Panc1 (cell line): ENCODE data around the gene TTC3. TPM values are rescaled to one million over a fixed set of nuclear protein-coding genes. Genes with fewer than 3 reads are reported as not detected.

Experiments
- ATAC-seq: fragments of 200-7000 bp; cut with Tn5 transposase; 2 replicates; pipeline ENCODE4 v1.9.1; 2020; ENCODE audit warnings: mild to moderate bottlenecking, moderate library complexity
- BruUV-seq: library from RNA; stranded (reverse); fragments of 400-500 nt; replicated peaks from 2 replicates; lab custom pipeline; 2021; lab: Mats Ljungman, UMichigan
- CTCF ChIA-PET: fragments of 300-600 bp; sonication (Branson Sonifier 250); formaldehyde crosslinking; loops from one replicate; lab custom pipeline; 2022; ENCODE audit warnings: antibody characterized with exemption; lab: Charles Lee
- POLR2A ChIA-PET: fragments of 300-600 bp; sonication (Branson Sonifier 250); formaldehyde crosslinking; loops from one replicate; lab custom pipeline; 2022; ENCODE audit warnings: antibody characterized with exemption; lab: Charles Lee
- DNase-seq: peaks from one replicate; pipeline ENCODE4 v3.0.0-alpha.2; 2010; ENCODE audit warnings: low read depth, low spot score
- H3K27ac ChIP-seq: 2 replicates; pipeline ENCODE4 v1.5.1; 2011; ENCODE audit warnings: mild to moderate bottlenecking, low read length, inconsistent platforms
- H3K27me3 ChIP-seq: fragments of 200-500 bp; sonication (Bioruptor generic); 2 replicates; pipeline ENCODE4 v1.6.0; 2014; ENCODE audit warnings: low read length, inconsistent platforms; ENCODE audit not compliant: control insufficient read depth, insufficient read depth
- H3K36me3 ChIP-seq: fragments of 200-500 bp; sonication (Bioruptor generic); 2 replicates; pipeline ENCODE4 v1.5.1; 2014; ENCODE audit warnings: inconsistent platforms, mild to moderate bottlenecking, low read length, moderate library complexity; ENCODE audit not compliant: control insufficient read depth, insufficient read depth
- H3K4me1 ChIP-seq: 2 replicates; pipeline ENCODE4 v1.5.1; 2011; ENCODE audit warnings: inconsistent platforms, mild to moderate bottlenecking, low read length, moderate library complexity; ENCODE audit not compliant: control insufficient read depth, insufficient read depth
- H3K4me3 ChIP-seq, 2 experiments: 2 replicates each; pipeline ENCODE4 v1.5.1; 2011 to 2012; ENCODE audit warnings: low read depth in 2 of 2, low read length in 2 of 2, mild to moderate bottlenecking in 2 of 2, inconsistent platforms in 1 of 2, moderate library complexity in 1 of 2
- H3K9me3 ChIP-seq: fragments of 200-500 bp; sonication (Bioruptor generic); 2 replicates; pipeline ENCODE4 v1.5.1; 2014; ENCODE audit warnings: low read depth, mild to moderate bottlenecking, inconsistent platforms, low read length, moderate library complexity; ENCODE audit not compliant: control insufficient read depth, insufficient read depth
- POLR2AphosphoS5 ChIP-seq: IDR thresholded peaks from 2 replicates; pipeline ENCODE4 v1.6.1; 2012; ENCODE audit warnings: mild to moderate bottlenecking, low read depth, low read length, moderate library complexity
- SIN3A ChIP-seq: IDR thresholded peaks from 2 replicates; pipeline ENCODE4 v1.6.1; 2012; ENCODE audit warnings: low read depth, mild to moderate bottlenecking, low read length, moderate library complexity, borderline replicate concordance; ENCODE audit not compliant: insufficient read depth
- TCF7L2 ChIP-seq: IDR thresholded peaks from 2 replicates; pipeline ENCODE4 v1.6.1; 2011; ENCODE audit warnings: mild to moderate bottlenecking, low read depth, low read length, inconsistent platforms
- in situ Hi-C: cut with HindIII; loops from 2 replicates; pipeline ENCODE4 v1.10.0; 2016; ENCODE audit warnings: low sequenced_read_pairs, low pct_unique_long_range_greater_than_20kb
- intact Hi-C: fragments of 100-400 bp; cut with micrococcal nuclease; formaldehyde crosslinking; loops from one replicate; pipeline ENCODE4 v1.10.0; 2022; ENCODE audit not compliant: unreplicated experiment
- total RNA-seq: library from RNA; stranded (reverse); gene quantifications from one replicate; pipeline ENCODE4 v1.2.1, GENCODE V29; 2021; ENCODE audit not compliant: unreplicated experiment
- TF ChIP-seq, protein P1 (sequence below): fragments of 450-650 bp; IDR thresholded peaks from 2 replicates; pipeline ENCODE4 v1.5.1; 2017; ENCODE audit warnings: mild to moderate bottlenecking
- TF ChIP-seq, protein P2 (sequence below), 2 experiments: IDR thresholded peaks; 2 replicates each; pipeline ENCODE4 v1.6.1; 2011 to 2012; ENCODE audit warnings: low read depth in 2 of 2, control low read depth in 1 of 2, low read length in 1 of 2, mild to moderate bottlenecking in 1 of 2, moderate library complexity in 1 of 2; ENCODE audit not compliant: insufficient read depth in 1 of 2

TTC3 gene
- total RNA-seq, 1 experiment from 2014 or later, result 83.0 TPM

- in situ Hi-C loops, result no loop called here
- ATAC-seq (no peak), DNase-seq (no peak)
- no peaks in the 10 kb centered on the region for H3K9me3 ChIP-seq
- POLR2A ChIA-PET, result no interaction called here
- intact Hi-C loops, result no loop called here
- H3K36me3 ChIP-seq, result no peaks in the 10 kb centered on the region; the same call in 1 of the 2 replicates
- CTCF ChIA-PET, result no interaction called here
- no peaks in the 10 kb centered on the region for H3K27me3 ChIP-seq
- TF ChIP-seq, protein P1, sequence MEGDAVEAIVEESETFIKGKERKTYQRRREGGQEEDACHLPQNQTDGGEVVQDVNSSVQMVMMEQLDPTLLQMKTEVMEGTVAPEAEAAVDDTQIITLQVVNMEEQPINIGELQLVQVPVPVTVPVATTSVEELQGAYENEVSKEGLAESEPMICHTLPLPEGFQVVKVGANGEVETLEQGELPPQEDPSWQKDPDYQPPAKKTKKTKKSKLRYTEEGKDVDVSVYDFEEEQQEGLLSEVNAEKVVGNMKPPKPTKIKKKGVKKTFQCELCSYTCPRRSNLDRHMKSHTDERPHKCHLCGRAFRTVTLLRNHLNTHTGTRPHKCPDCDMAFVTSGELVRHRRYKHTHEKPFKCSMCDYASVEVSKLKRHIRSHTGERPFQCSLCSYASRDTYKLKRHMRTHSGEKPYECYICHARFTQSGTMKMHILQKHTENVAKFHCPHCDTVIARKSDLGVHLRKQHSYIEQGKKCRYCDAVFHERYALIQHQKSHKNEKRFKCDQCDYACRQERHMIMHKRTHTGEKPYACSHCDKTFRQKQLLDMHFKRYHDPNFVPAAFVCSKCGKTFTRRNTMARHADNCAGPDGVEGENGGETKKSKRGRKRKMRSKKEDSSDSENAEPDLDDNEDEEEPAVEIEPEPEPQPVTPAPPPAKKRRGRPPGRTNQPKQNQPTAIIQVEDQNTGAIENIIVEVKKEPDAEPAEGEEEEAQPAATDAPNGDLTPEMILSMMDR, result no peak
- TF ChIP-seq TCF7L2 (no peak), POLR2AphosphoS5 (no peak), SIN3A (no peak)
- TF ChIP-seq, protein P2, sequence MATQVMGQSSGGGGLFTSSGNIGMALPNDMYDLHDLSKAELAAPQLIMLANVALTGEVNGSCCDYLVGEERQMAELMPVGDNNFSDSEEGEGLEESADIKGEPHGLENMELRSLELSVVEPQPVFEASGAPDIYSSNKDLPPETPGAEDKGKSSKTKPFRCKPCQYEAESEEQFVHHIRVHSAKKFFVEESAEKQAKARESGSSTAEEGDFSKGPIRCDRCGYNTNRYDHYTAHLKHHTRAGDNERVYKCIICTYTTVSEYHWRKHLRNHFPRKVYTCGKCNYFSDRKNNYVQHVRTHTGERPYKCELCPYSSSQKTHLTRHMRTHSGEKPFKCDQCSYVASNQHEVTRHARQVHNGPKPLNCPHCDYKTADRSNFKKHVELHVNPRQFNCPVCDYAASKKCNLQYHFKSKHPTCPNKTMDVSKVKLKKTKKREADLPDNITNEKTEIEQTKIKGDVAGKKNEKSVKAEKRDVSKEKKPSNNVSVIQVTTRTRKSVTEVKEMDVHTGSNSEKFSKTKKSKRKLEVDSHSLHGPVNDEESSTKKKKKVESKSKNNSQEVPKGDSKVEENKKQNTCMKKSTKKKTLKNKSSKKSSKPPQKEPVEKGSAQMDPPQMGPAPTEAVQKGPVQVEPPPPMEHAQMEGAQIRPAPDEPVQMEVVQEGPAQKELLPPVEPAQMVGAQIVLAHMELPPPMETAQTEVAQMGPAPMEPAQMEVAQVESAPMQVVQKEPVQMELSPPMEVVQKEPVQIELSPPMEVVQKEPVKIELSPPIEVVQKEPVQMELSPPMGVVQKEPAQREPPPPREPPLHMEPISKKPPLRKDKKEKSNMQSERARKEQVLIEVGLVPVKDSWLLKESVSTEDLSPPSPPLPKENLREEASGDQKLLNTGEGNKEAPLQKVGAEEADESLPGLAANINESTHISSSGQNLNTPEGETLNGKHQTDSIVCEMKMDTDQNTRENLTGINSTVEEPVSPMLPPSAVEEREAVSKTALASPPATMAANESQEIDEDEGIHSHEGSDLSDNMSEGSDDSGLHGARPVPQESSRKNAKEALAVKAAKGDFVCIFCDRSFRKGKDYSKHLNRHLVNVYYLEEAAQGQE (IDR thresholded peaks at IDR 0.05; ENCODE audit: insufficient read depth in 1 of 2, low read depth in 2 of 2, low read length in 1 of 2), result no peak
- no TSS peak for BruUV-seq
- H3K4me1 ChIP-seq, result peaks cover 12% of the 10 kb centered on the region; the same call in 1 of the 2 replicates
- H3K27ac ChIP-seq, result no peak overlapping the region
- no peak overlapping the region for H3K4me3 ChIP-seq
Observed at GRCh38 chr21:37195059-37195458, 122.0 kb downstream of the TTC3 start.

DNA sequence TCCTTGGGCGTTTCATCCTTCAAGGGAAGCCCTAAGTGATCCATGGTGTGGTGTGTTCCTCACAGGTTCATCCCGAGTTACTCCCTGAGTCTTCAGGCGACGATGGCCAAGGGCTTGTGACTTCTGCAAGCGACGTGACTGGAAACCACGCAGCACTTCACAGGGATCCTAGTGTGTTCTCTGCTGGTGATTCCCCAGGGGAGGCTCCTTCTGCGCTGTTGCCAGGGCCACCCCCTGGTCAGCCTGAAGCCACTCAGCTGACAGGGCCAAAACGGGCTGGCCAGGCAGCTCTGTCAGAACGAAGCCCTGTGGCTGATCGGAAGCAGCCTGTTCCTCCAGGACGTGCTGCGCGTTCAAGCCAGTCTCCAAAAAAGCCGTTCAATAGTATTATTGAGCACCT is 122.6 kb downstream of the TTC3 start:
- peaks cover 12% of the 10 kb centered on the region; the same call in 1 of the 2 replicates for H3K4me1 ChIP-seq
- BruUV-seq, result no TSS peak
- DNase-seq (no peak), ATAC-seq (no peak)
- H3K27ac ChIP-seq, result no peak overlapping the region
- no peaks in the 10 kb centered on the region for H3K27me3 ChIP-seq
- CTCF ChIA-PET, result no interaction called here
- no peak overlapping the region for H3K4me3 ChIP-seq
- POLR2A ChIA-PET, result no interaction called here
- no peak for TF ChIP-seq TCF7L2
- no peak for TF ChIP-seq SIN3A
- TF ChIP-seq, protein P2 (IDR thresholded peaks at IDR 0.05; ENCODE audit: insufficient read depth in 1 of 2, low read depth in 2 of 2, low read length in 1 of 2), result no peak
- TF ChIP-seq POLR2AphosphoS5, result no peak
- TF ChIP-seq, protein P1, result no peak
- H3K9me3 ChIP-seq, result no peaks in the 10 kb centered on the region
- H3K36me3 ChIP-seq, result no peaks in the 10 kb centered on the region; the same call in 1 of the 2 replicates
- in situ Hi-C loops, result no loop called here
- intact Hi-C loops, result no loop called here
